Measurements from ENCODE around the gene KCNC1. TPM values are rescaled to one million over a fixed set of nuclear protein-coding genes. Genes with fewer than 3 reads are reported as not detected.

Gene KCNC1
- total RNA-seq, 4 donors from 2014 or later, result not detected

GRCh38 chr11:17746096-17746495 is 11.5 kb downstream of the KCNC1 start:
- Histone ChIP-seq H3K27me3 (peaks cover 0 to 10% of the 10 kb centered on the region in 2 donors), H3K4me1 (no peaks in the 10 kb centered on the region), H3K27ac (no peak overlapping the region), H3K36me3 (no peaks in the 10 kb centered on the region), H3K4me3 (no peak overlapping the region), H3K9me3 (no peaks in the 10 kb centered on the region)
- 77 to 78% methylated on average over 11 of the region's 11 CpGs for WGBS, 2 donors
- no peak for DNase-seq (ENCODE audit: low spot score in 2 of 2)
- TF ChIP-seq POLR2A (IDR thresholded peaks at IDR 0.05) (no peak), EP300 (IDR thresholded peaks at IDR 0.05) (no peak), CTCF (IDR thresholded peaks at IDR 0.05) (no peak)

- H3K27ac ChIP-seq, result no peak overlapping the region
- H3K4me3 ChIP-seq, result no peak overlapping the region
- H3K4me1 ChIP-seq, result no peaks in the 10 kb centered on the region
- no peak for DNase-seq (ENCODE audit: low spot score in 2 of 2)
- no peak for TF ChIP-seq POLR2A (IDR thresholded peaks at IDR 0.05)
- peaks cover 0 to 5% of the 10 kb centered on the region in 2 donors for H3K27me3 ChIP-seq
- no peaks in the 10 kb centered on the region for H3K36me3 ChIP-seq
- 71 to 82% methylated on average over 16 to 17 of the region's 19 CpGs for WGBS, 2 donors
- no peaks in the 10 kb centered on the region for H3K9me3 ChIP-seq
Measured at GRCh38 chr11:17747131-17747955, 12.8 kb downstream of the KCNC1 start.

- H3K9me3 ChIP-seq, result no peaks in the 10 kb centered on the region
- no peak overlapping the region for H3K27ac ChIP-seq
- H3K4me3 ChIP-seq, result no peak overlapping the region
- H3K4me1 ChIP-seq, result no peaks in the 10 kb centered on the region
- WGBS, 2 donors, result 89 to 91% methylated on average over 8 of the region's 8 CpGs
- no peak for DNase-seq (ENCODE audit: low spot score in 2 of 2)
- TF ChIP-seq POLR2A (IDR thresholded peaks at IDR 0.05), result no peak
- TF ChIP-seq EP300 (IDR thresholded peaks at IDR 0.05), result no peak
- no peak for TF ChIP-seq CTCF (IDR thresholded peaks at IDR 0.05)
- H3K27me3 ChIP-seq, result peaks cover 0 to 5% of the 10 kb centered on the region in 2 donors
- no peaks in the 10 kb centered on the region for H3K36me3 ChIP-seq
Measured at GRCh38 chr11:17748044-17748443, 13.5 kb downstream of the KCNC1 start.

- no peak overlapping the region for H3K27ac ChIP-seq
- TF ChIP-seq POLR2A (IDR thresholded peaks at IDR 0.05) (no peak), EP300 (IDR thresholded peaks at IDR 0.05) (no peak), CTCF (IDR thresholded peaks at IDR 0.05) (no peak)
- H3K4me1 ChIP-seq, result no peaks in the 10 kb centered on the region
- no peaks in the 10 kb centered on the region for H3K36me3 ChIP-seq
- H3K9me3 ChIP-seq, result no peaks in the 10 kb centered on the region
- 61 to 81% methylated on average over 14 to 18 of the region's 19 CpGs for WGBS, 2 donors
- H3K4me3 ChIP-seq, result no peak overlapping the region
- no peak for DNase-seq (ENCODE audit: low spot score in 2 of 2)
- peaks cover 0 to 5% of the 10 kb centered on the region in 2 donors for H3K27me3 ChIP-seq
Measured at GRCh38 chr11:17748761-17749721, 14.5 kb downstream of the KCNC1 start.

GRCh38 chr11:17750013-17750800 is 15.6 kb downstream of the KCNC1 start:
- Histone ChIP-seq H3K9me3 (no peaks in the 10 kb centered on the region), H3K27me3 (peaks cover 0 to 5% of the 10 kb centered on the region in 2 donors), H3K27ac (no peak overlapping the region), H3K36me3 (no peaks in the 10 kb centered on the region), H3K4me1 (no peaks in the 10 kb centered on the region), H3K4me3 (no peak overlapping the region)
- WGBS, 2 donors, result 55 to 61% methylated on average over 12 to 13 of the region's 13 CpGs
- TF ChIP-seq EP300 (IDR thresholded peaks at IDR 0.05) (no peak), CTCF (IDR thresholded peaks at IDR 0.05) (no peak), POLR2A (IDR thresholded peaks at IDR 0.05) (no peak)
- DNase-seq (ENCODE audit: low spot score in 2 of 2), result no peak

Measured in tibial nerve (tissue), 4 donors.